GM12878 (cell line): ENCODE results near the gene RAB29. TPM values are rescaled to one million over a fixed set of nuclear protein-coding genes. Genes with fewer than 3 reads are reported as not detected.

ENCODE experiments used
- ATAC-seq: fragments of 200-7000 bp; cut with Tn5 transposase; 3 replicates; pipeline ENCODE4 v1.9.1; 2020; ENCODE audit warnings: mild to moderate bottlenecking, moderate library complexity
- BruUV-seq: library from RNA; stranded (reverse); fragments of 400-500 nt; replicated peaks from 2 replicates; lab custom pipeline; 2021; lab: Mats Ljungman, UMichigan
- CTCF ChIA-PET: fragments of 300-600 bp; sonication (Branson Sonifier 250); formaldehyde crosslinking; extraction: SDS; loops from one replicate; lab custom pipeline; 2021; ENCODE audit warnings: inconsistent platforms; lab: Yijun Ruan, JAX
- POLR2A ChIA-PET: fragments of 350-600 bp; formaldehyde crosslinking; extraction: SDS; loops from one replicate; lab custom pipeline; 2021; ENCODE audit warnings: inconsistent platforms; lab: Charles Lee
- RAD21 ChIA-PET: fragments of 300-600 bp; sonication (Branson Sonifier 250); formaldehyde crosslinking; loops from one replicate; lab custom pipeline; 2023; ENCODE audit warnings: antibody characterized with exemption; ENCODE audit not compliant: unreplicated experiment; lab: Charles Lee
- SMC1A ChIA-PET: fragments of 300-600 bp; sonication (Branson Sonifier 250); formaldehyde crosslinking; loops from one replicate; lab custom pipeline; 2023; ENCODE audit not compliant: unreplicated experiment, uncharacterized antibody; lab: Charles Lee
- DNase-seq: peaks from one replicate; pipeline ENCODE4 v3.0.0-alpha.2; 2011; ENCODE audit warnings: low read depth, low spot score
- FAIRE-seq: peaks from 3 replicates; lab custom pipeline; 2011; peaks lifted over from hg19 to GRCh38; lab: Jason Lieb, UNC
- H2AFZ ChIP-seq: 2 replicates; pipeline ENCODE4 v1.6.0; 2011; ENCODE audit warnings: low read depth, low read length, control low read depth; ENCODE audit not compliant: control insufficient read depth
- H3K27ac ChIP-seq: 2 replicates; pipeline ENCODE4 v1.5.1; 2011; ENCODE audit warnings: control low read depth; ENCODE audit not compliant: control insufficient read depth, insufficient read depth
- H3K27me3 ChIP-seq, 2 experiments: replicated peaks in 1 of 2; 2 replicates each; pipeline versions ENCODE4 v1.6.0 to v1.6.1; 2011; ENCODE audit warnings: low read length in 1 of 2; ENCODE audit not compliant: control insufficient read depth in 2 of 2, insufficient read depth in 2 of 2
- H3K36me3 ChIP-seq, 2 experiments: 2 replicates each; pipeline ENCODE4 v1.5.1; 2011; ENCODE audit warnings: low read length in 1 of 2; ENCODE audit not compliant: control insufficient read depth in 2 of 2, insufficient read depth in 2 of 2
- H3K4me1 ChIP-seq: 2 replicates; pipeline ENCODE4 v1.6.1; 2011; ENCODE audit warnings: mild to moderate bottlenecking, low read length, moderate library complexity, mixed read lengths; ENCODE audit not compliant: control insufficient read depth, insufficient read depth
- H3K4me2 ChIP-seq: 2 replicates; pipeline ENCODE4 v1.6.0; 2011; ENCODE audit warnings: control low read depth; ENCODE audit not compliant: control insufficient read depth, insufficient read depth
- H3K4me3 ChIP-seq: fragments of 200-600 bp; sonication (generic); 2 replicates; pipeline ENCODE4 v1.5.1; 2016
- H3K79me2 ChIP-seq: 2 replicates; pipeline ENCODE4 v1.6.0; 2011; ENCODE audit warnings: low read length; ENCODE audit not compliant: control insufficient read depth, insufficient read depth
- H3K9ac ChIP-seq: 2 replicates; pipeline ENCODE4 v1.8.0; 2011; ENCODE audit warnings: low read length, control low read depth, mixed read lengths; ENCODE audit not compliant: control insufficient read depth, insufficient read depth
- H3K9me3 ChIP-seq: replicated peaks from 3 replicates; pipeline ENCODE4 v1.5.1; 2011; ENCODE audit warnings: mild to moderate bottlenecking, low read length; ENCODE audit not compliant: control insufficient read depth, insufficient read depth
- H4K20me1 ChIP-seq: 2 replicates; pipeline ENCODE4 v1.6.0; 2011; ENCODE audit not compliant: control insufficient read depth, insufficient read depth
- ATF2 ChIP-seq: IDR thresholded peaks from 2 replicates; pipeline ENCODE4 v1.6.1; 2012; ENCODE audit warnings: low read length, inconsistent platforms
- ATF3 ChIP-seq: IDR thresholded peaks from 2 replicates; pipeline ENCODE4 v1.6.1; 2011; ENCODE audit warnings: low read depth, mild to moderate bottlenecking, low read length, moderate library complexity, borderline replicate concordance; ENCODE audit errors: extremely low read depth
- EP300 ChIP-seq, 2 experiments: fragments of 150-350 bp in 1 of 2; IDR thresholded peaks; 2 replicates each; pipeline ENCODE4 v1.6.1; 2011 to 2012; ENCODE audit warnings: low read depth in 2 of 2, low read length in 2 of 2, borderline replicate concordance in 1 of 2, improper control_type of control experiment in 1 of 2, inconsistent platforms in 1 of 2; ENCODE audit not compliant: control insufficient read depth in 1 of 2
- IRF4 ChIP-seq: IDR thresholded peaks from 2 replicates; pipeline ENCODE4 v1.6.1; 2011; ENCODE audit warnings: low read depth, low read length
- JUNB ChIP-seq: IDR thresholded peaks from 2 replicates; pipeline ENCODE4 v1.6.1; 2016; ENCODE audit warnings: antibody characterized with exemption, mild to moderate bottlenecking
- KAT2A ChIP-seq: conservative IDR thresholded peaks from 2 replicates; pipeline ENCODE4 v1.6.1; 2011; ENCODE audit warnings: low read depth, low read length; ENCODE audit not compliant: control insufficient read depth
- MEF2A ChIP-seq: IDR thresholded peaks from 2 replicates; pipeline ENCODE4 v1.6.1; 2011; ENCODE audit warnings: low read depth, mild to moderate bottlenecking, low read length, moderate library complexity; ENCODE audit not compliant: insufficient read depth
- NFIC ChIP-seq: IDR thresholded peaks from 2 replicates; pipeline ENCODE4 v1.6.1; 2012; ENCODE audit warnings: low read depth, mild to moderate bottlenecking, inconsistent platforms, low read length, moderate library complexity
- NFYA ChIP-seq: IDR thresholded peaks from 2 replicates; pipeline ENCODE4 v1.6.1; 2011; ENCODE audit warnings: low read depth, mild to moderate bottlenecking, low read length, improper control_type of control experiment, borderline replicate concordance
- PAX5 ChIP-seq: IDR thresholded peaks from 2 replicates; pipeline ENCODE4 v1.6.1; 2011; ENCODE audit warnings: low read depth, low read length, borderline replicate concordance
- PML ChIP-seq: IDR thresholded peaks from 2 replicates; pipeline ENCODE4 v1.6.1; 2012; ENCODE audit warnings: low read length, inconsistent platforms
- POU2F2 ChIP-seq: IDR thresholded peaks from 3 replicates; pipeline ENCODE4 v1.6.1; 2011; ENCODE audit warnings: low read depth, mild to moderate bottlenecking, low read length, borderline replicate concordance
- RUNX3 ChIP-seq: IDR thresholded peaks from 2 replicates; pipeline ENCODE4 v1.6.1; 2012; ENCODE audit warnings: low read length, inconsistent platforms
- SMAD1 ChIP-seq: fragments of 450-650 bp; IDR thresholded peaks from 2 replicates; pipeline ENCODE4 v1.6.1; 2018; ENCODE audit warnings: mild to moderate bottlenecking, low read depth; ENCODE audit not compliant: partially characterized antibody
- SMARCA5 ChIP-seq: fragments of 450-650 bp; IDR thresholded peaks from 2 replicates; pipeline ENCODE4 v1.6.1; 2017; ENCODE audit warnings: mild to moderate bottlenecking
- SREBF1 ChIP-seq: IDR thresholded peaks from 2 replicates; pipeline ENCODE4 v1.6.1; 2012; ENCODE audit warnings: mild to moderate bottlenecking, low read length
- STAT1 ChIP-seq: fragments of 450-650 bp; conservative IDR thresholded peaks from 2 replicates; pipeline ENCODE4 v1.6.1; 2014; ENCODE audit warnings: antibody characterized with exemption, mild to moderate bottlenecking
- YBX1 ChIP-seq: fragments of 450-650 bp; IDR thresholded peaks from 2 replicates; pipeline ENCODE4 v1.6.1; 2016; ENCODE audit warnings: antibody characterized with exemption
- ZNF217 ChIP-seq: fragments of 450-650 bp; IDR thresholded peaks from 2 replicates; pipeline ENCODE4 v1.6.1; 2017; ENCODE audit warnings: antibody characterized with exemption, mild to moderate bottlenecking
- ZNF384 ChIP-seq: IDR thresholded peaks from 2 replicates; pipeline ENCODE4 v1.6.1; 2012; ENCODE audit warnings: low read depth, mild to moderate bottlenecking, low read length, improper control_type of control experiment, borderline replicate concordance
- in situ Hi-C: fragments of 300-500 bp; cut with MboI; formaldehyde crosslinking; loops from 9 replicates; pipeline ENCODE4 v1.14.3; 2018; ENCODE audit warnings: mixed read lengths
- intact Hi-C: fragments of 100-400 bp; cut with micrococcal nuclease; formaldehyde crosslinking; loops from one replicate; pipeline ENCODE4 v1.14.2; 2022; ENCODE audit not compliant: unreplicated experiment
- polyA plus RNA-seq, 11 experiments: library from polyadenylated mRNA; depleted of rRNA in 4 of 11; unstranded in 6 of 11; stranded (reverse) in 5 of 11; fragments of >200 nt; fragmentation: Nextera tagmentation in 4 of 11; fragmentation: Illumina TruSeq in 1 of 11; extraction: Ambion mirVana in 4 of 11; extraction: Trizol in 1 of 11; gene quantifications; 1 replicate in 1 of 11; 2 replicates in 10 of 11; pipeline versions ENCODE4 v1.2.1 to v1.2.3, GENCODE V29; 2011 to 2016; ENCODE audit warnings: inconsistent platforms in 2 of 11, missing spikeins in 2 of 11, low read depth in 1 of 11
- total RNA-seq, 4 experiments: library from RNA; depleted of rRNA in 3 of 4; stranded (reverse); fragments of >200 nt in 3 of 4; fragmentation: Illumina TruSeq in 1 of 4; extraction: Trizol in 1 of 4; gene quantifications; 2 replicates each; pipeline versions ENCODE4 v1.2.1 to v1.2.3, GENCODE V29; 2013 to 2021

RAB29 gene
- total and polyA plus RNA-seq, 10 of the 15 experiments (the other 5 are each of a cell fraction or from before 2014, with no cell fraction given), result 11.7 to 74.5 (median 15.0) TPM

GRCh38 chr1:205763980-205764379 lies 11.3 kb downstream of the RAB29 start:
- Histone ChIP-seq H3K27me3 (no peaks in the 10 kb centered on the region), H3K79me2 (no peaks in the 10 kb centered on the region), H3K4me3 (no peak overlapping the region), H4K20me1 (no peaks in the 10 kb centered on the region), H3K36me3 (no peaks in the 10 kb centered on the region), H3K9me3 (no peaks in the 10 kb centered on the region), H2AFZ (no peak overlapping the region), H3K4me1 (peaks cover 4% of the 10 kb centered on the region; the same call in 1 of the 2 replicates), H3K27ac (no peak overlapping the region)
- ChIA-PET RAD21 (no interaction called here), POLR2A (interaction anchor here (0.7 kb wide), 1 partner anchor 249 kb away, joined by 3 read pairs; no protein-coding TSS in a partner anchor), CTCF (interaction anchor here (1.1 kb wide), 1 partner anchor 28 kb away, joined by 3 read pairs; no protein-coding TSS in a partner anchor), SMC1A (interaction anchor here (0.8 to 1.6 kb wide), 4 partner anchors 8 to 17 kb away, joined by 3 to 5 read pairs (median 4); no protein-coding TSS in a partner anchor)
- ATAC-seq, result peak; percentile 21; the same call in 2 of the 3 replicates
- no TSS peak for BruUV-seq
- DNase-seq, result no peak
- no peak for FAIRE-seq
- intact Hi-C loops, result no loop called here
- TF ChIP-seq ATF3 (no peak), ZNF217 (peak; percentile 65; the same call in 1 of the 2 replicates), IRF4 (0 out of 2 replicates have a peak, but pooled peaks have one; percentile 31), STAT1 (no peak), SREBF1 (no peak), EP300 (IDR thresholded peaks at IDR 0.05; ENCODE audit: borderline replicate concordance in 1 of 2, control insufficient read depth in 1 of 2, low read depth in 2 of 2, low read length in 2 of 2) (no peak), ZNF384 (no peak), PML (no peak), JUNB (peak; percentile 82), SMAD1 (no peak), RUNX3 (peak; percentile 77), PAX5 (peak; percentile 60; the same call in 1 of the 2 replicates), SMARCA5 (no peak), POU2F2 (0 out of 3 replicates have a peak, but pooled peaks have one; percentile 37), ATF2 (0 out of 2 replicates have a peak, but pooled peaks have one; percentile 53), KAT2A (no peak), YBX1 (no peak), NFYA (no peak), NFIC (peak; percentile 76), MEF2A (peak; percentile 89)
- TF ChIP-seq, all 136 proteins: peak for 9
- no peak overlapping the region for H3K9ac ChIP-seq
- H3K4me2 ChIP-seq, result no peak overlapping the region
- in situ Hi-C loops, result no loop called here
